ENCODE results near the gene TSKS.

GRCh38 chr19:49799798-49800376 is 36.8 kb upstream of the TSKS start:
- no peak for TF ChIP-seq POLR2A (IDR thresholded peaks at IDR 0.05)
- no peak for TF ChIP-seq CTCF (IDR thresholded peaks at IDR 0.05)
